ENCODE data around the gene MRNIP.

The MRNIP gene

GRCh38 chr5:179824745-179825112 lies 33.9 kb downstream of the MRNIP start:
- Histone ChIP-seq H3K4me3 (ENCODE audit: low read depth, low read length, poor library complexity, severe bottlenecking) (no peak overlapping the region), H3K27me3 (ENCODE audit: insufficient read depth, low read length) (no peaks in the 10 kb centered on the region), H3K9me3 (ENCODE audit: low read length) (no peaks in the 10 kb centered on the region), H3K79me2 (ENCODE audit: insufficient read depth, low read length) (peaks cover 10% of the 10 kb centered on the region; the same call in 1 of the 2 replicates), H4K20me1 (ENCODE audit: insufficient read depth, low read length) (no peaks in the 10 kb centered on the region), H3K27ac (ENCODE audit: low read depth, low read length, poor library complexity, severe bottlenecking) (no peak overlapping the region), H3K4me1 (ENCODE audit: insufficient read depth, low read length, severe bottlenecking) (peaks cover 21% of the 10 kb centered on the region), H3F3A (ENCODE audit: insufficient read depth, low read length) (no peaks in the 10 kb centered on the region), H3K36me3 (ENCODE audit: insufficient read depth, low read length) (peaks cover 76% of the 10 kb centered on the region), H2AFZ (ENCODE audit: low read length) (no peak overlapping the region), H3K4me2 (ENCODE audit: low read length) (no peak overlapping the region), H3K9ac (ENCODE audit: low read length) (no peak overlapping the region), H3K9me2 (ENCODE audit: low read depth, low read length) (no peaks in the 10 kb centered on the region)
- TF ChIP-seq CTCF (IDR thresholded peaks at IDR 0.05; ENCODE audit: low read length) (no peak), EZH2 (IDR thresholded peaks at IDR 0.05; ENCODE audit: borderline replicate concordance, low read length) (no peak)

- Histone ChIP-seq H3K4me3 (ENCODE audit: low read depth, low read length, poor library complexity, severe bottlenecking) (no peak overlapping the region), H3K27ac (ENCODE audit: low read depth, low read length, poor library complexity, severe bottlenecking) (no peak overlapping the region), H3K4me1 (ENCODE audit: insufficient read depth, low read length, severe bottlenecking) (peaks cover 27% of the 10 kb centered on the region), H3F3A (ENCODE audit: insufficient read depth, low read length) (no peaks in the 10 kb centered on the region), H3K9me3 (ENCODE audit: low read length) (no peaks in the 10 kb centered on the region), H4K20me1 (ENCODE audit: insufficient read depth, low read length) (no peaks in the 10 kb centered on the region), H3K9me2 (ENCODE audit: low read depth, low read length) (no peaks in the 10 kb centered on the region), H3K79me2 (ENCODE audit: insufficient read depth, low read length) (peaks cover 10% of the 10 kb centered on the region; the same call in 1 of the 2 replicates), H3K9ac (ENCODE audit: low read length) (no peak overlapping the region), H3K36me3 (ENCODE audit: insufficient read depth, low read length) (peaks cover 70% of the 10 kb centered on the region), H2AFZ (ENCODE audit: low read length) (no peak overlapping the region), H3K27me3 (ENCODE audit: insufficient read depth, low read length) (no peaks in the 10 kb centered on the region), H3K4me2 (ENCODE audit: low read length) (no peak overlapping the region)
- no peak for TF ChIP-seq CTCF (IDR thresholded peaks at IDR 0.05; ENCODE audit: low read length)
- no peak for TF ChIP-seq EZH2 (IDR thresholded peaks at IDR 0.05; ENCODE audit: borderline replicate concordance, low read length)
These were observed 34.5 kb downstream of the MRNIP start for GRCh38 chr5:179823937-179824744.

- TF ChIP-seq EZH2 (IDR thresholded peaks at IDR 0.05; ENCODE audit: borderline replicate concordance, low read length) (no peak), CTCF (IDR thresholded peaks at IDR 0.05; ENCODE audit: low read length) (no peak)
- H2AFZ ChIP-seq (ENCODE audit: low read length) = no peak overlapping the region
- no peaks in the 10 kb centered on the region for H3F3A ChIP-seq (ENCODE audit: insufficient read depth, low read length)
- H3K4me3 ChIP-seq (ENCODE audit: low read depth, low read length, poor library complexity, severe bottlenecking) = peak overlapping the region; percentile 88
- H3K36me3 ChIP-seq (ENCODE audit: insufficient read depth, low read length) = peaks cover 54% of the 10 kb centered on the region
- H3K27me3 ChIP-seq (ENCODE audit: insufficient read depth, low read length) = no peaks in the 10 kb centered on the region
- no peaks in the 10 kb centered on the region for H3K9me2 ChIP-seq (ENCODE audit: low read depth, low read length)
- H4K20me1 ChIP-seq (ENCODE audit: insufficient read depth, low read length) = no peaks in the 10 kb centered on the region
- H3K9ac ChIP-seq (ENCODE audit: low read length) = peak overlapping the region; percentile 10; the same call in 1 of the 2 replicates
- peaks cover 36% of the 10 kb centered on the region for H3K4me1 ChIP-seq (ENCODE audit: insufficient read depth, low read length, severe bottlenecking)
- peak overlapping the region; percentile 51 for H3K27ac ChIP-seq (ENCODE audit: low read depth, low read length, poor library complexity, severe bottlenecking)
- H3K9me3 ChIP-seq (ENCODE audit: low read length) = no peaks in the 10 kb centered on the region
- H3K4me2 ChIP-seq (ENCODE audit: low read length) = peak overlapping the region; percentile 77
- peaks cover 10% of the 10 kb centered on the region; the same call in 1 of the 2 replicates for H3K79me2 ChIP-seq (ENCODE audit: insufficient read depth, low read length)
These were observed 36.1 kb downstream of the MRNIP start for GRCh38 chr5:179822444-179822990.

Data from OCI-LY1 (cell line).